Sigmoid colon (tissue), 4 donors: Measurements from ENCODE around the gene SPOP.

Experiments
- CTCF ChIP-seq, 4 experiments: fragments of 450-650 bp in 3 of 4; fragments of 200-600 bp in 1 of 4; IDR thresholded peaks; one replicate each; pipeline ENCODE4 v1.5.1; 2016 to 2019; ENCODE audit warnings: antibody characterized with exemption in 4 of 4, mild to moderate bottlenecking in 3 of 4, moderate library complexity in 2 of 4
- POLR2A ChIP-seq, 2 donors: fragments of 450-650 bp; IDR thresholded peaks; one replicate each; pipeline ENCODE4 v1.6.1; 2016; ENCODE audit warnings: antibody characterized with exemption in 2 of 2, mild to moderate bottlenecking in 2 of 2, moderate library complexity in 2 of 2
- POLR2AphosphoS5 ChIP-seq, 4 donors: sonication (generic); formaldehyde crosslinking; IDR thresholded peaks; one replicate each; pipeline ENCODE4 v1.6.1; 2017; ENCODE audit warnings: antibody characterized with exemption in 4 of 4

DNA sequence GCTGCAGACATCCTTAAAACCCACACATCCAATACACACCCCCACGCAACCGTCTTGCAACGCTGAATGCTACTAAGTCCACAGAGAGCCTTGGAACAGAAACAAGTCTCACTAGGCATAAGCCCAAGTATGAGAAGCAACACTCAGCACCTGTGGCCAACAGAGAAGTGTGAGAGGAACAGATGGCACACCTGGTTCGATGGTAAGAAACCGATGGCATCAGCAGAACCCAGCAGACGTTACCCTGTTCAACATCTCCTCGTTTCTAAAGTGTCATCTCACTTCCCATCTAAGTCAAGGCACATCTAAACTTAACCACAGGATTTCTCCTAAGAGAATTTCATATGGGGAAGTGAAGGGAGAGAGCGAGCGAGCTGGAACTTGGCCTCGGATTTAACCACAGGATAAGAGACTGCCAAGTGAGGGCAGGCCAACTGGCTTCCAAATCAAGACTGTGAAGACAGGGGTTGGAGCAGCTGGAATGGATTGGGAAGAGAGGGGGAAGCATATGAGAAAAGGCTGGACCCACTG, 61.2 kb downstream of the SPOP start:
- TF ChIP-seq POLR2AphosphoS5 (IDR thresholded peaks at IDR 0.05) (peak in 3 of 4 donors; percentile 22 to 40 (median 31)), CTCF (IDR thresholded peaks at IDR 0.05) (no peak), POLR2A (IDR thresholded peaks at IDR 0.05) (no peak)
